H9 (cell line): Measurements from ENCODE around the gene HOXD10. TPM values are rescaled to one million over a fixed set of nuclear protein-coding genes. Genes with fewer than 3 reads are reported as not detected.
A peak's percentile ranks its signal among the peaks of the same experiment; 100 is the strongest.

ENCODE experiments used
- DNase-seq: peaks from one replicate; pipeline ENCODE4 v3.0.0-alpha.2; 2017
- H2AFZ ChIP-seq: one replicate; pipeline ENCODE4 v1.6.1; 2013; ENCODE audit warnings: mild to moderate bottlenecking, low read length, control low read depth, moderate library complexity
- H2AK5ac ChIP-seq: 2 replicates; pipeline ENCODE4 v1.6.1; 2013; ENCODE audit warnings: low read length, control low read depth, mixed read lengths; ENCODE audit not compliant: insufficient read length
- H2BK120ac ChIP-seq: one replicate; pipeline ENCODE4 v1.6.1; 2013; ENCODE audit warnings: low read depth, mild to moderate bottlenecking, low read length, control low read depth, inconsistent platforms; ENCODE audit not compliant: poor library complexity, severe bottlenecking
- H2BK12ac ChIP-seq: 2 replicates; pipeline ENCODE4 v1.6.1; 2013; ENCODE audit warnings: low read length, control low read depth, mixed read lengths, low read depth; ENCODE audit not compliant: insufficient read length
- H2BK15ac ChIP-seq: 2 replicates; pipeline ENCODE4 v1.6.1; 2013; ENCODE audit warnings: low read depth, low read length, control low read depth
- H2BK20ac ChIP-seq: one replicate; pipeline ENCODE4 v1.6.1; 2013; ENCODE audit warnings: low read depth, mild to moderate bottlenecking, low read length, control low read depth, inconsistent platforms; ENCODE audit not compliant: poor library complexity, severe bottlenecking
- H2BK5ac ChIP-seq: 2 replicates; pipeline ENCODE4 v1.6.1; 2013; ENCODE audit warnings: low read length, control low read depth, mixed read lengths; ENCODE audit not compliant: insufficient read length
- H3K14ac ChIP-seq: 2 replicates; pipeline ENCODE4 v1.6.1; 2013; ENCODE audit warnings: low read length, control low read depth; ENCODE audit not compliant: insufficient read depth
- H3K18ac ChIP-seq: 2 replicates; pipeline ENCODE4 v1.6.1; 2013; ENCODE audit warnings: low read depth, mild to moderate bottlenecking, mixed read lengths, low read length, control low read depth; ENCODE audit not compliant: insufficient read length
- H3K23ac ChIP-seq: 2 replicates; pipeline ENCODE4 v1.6.1; 2013; ENCODE audit warnings: low read length, control low read depth, mixed read lengths, low read depth; ENCODE audit not compliant: insufficient read length
- H3K23me2 ChIP-seq: 2 replicates; pipeline ENCODE4 v1.6.1; 2013; ENCODE audit warnings: low read depth, mild to moderate bottlenecking, mixed read lengths, low read length, control low read depth; ENCODE audit not compliant: insufficient read length, poor library complexity, severe bottlenecking
- H3K27ac ChIP-seq: 2 replicates; pipeline ENCODE4 v1.5.1; 2013; ENCODE audit warnings: low read length, control low read depth, mixed read lengths, low read depth; ENCODE audit not compliant: insufficient read length
- H3K27me3 ChIP-seq: 2 replicates; pipeline ENCODE4 v1.6.1; 2013; ENCODE audit warnings: low read length, control low read depth, inconsistent platforms; ENCODE audit not compliant: insufficient read depth
- H3K4ac ChIP-seq: 2 replicates; pipeline ENCODE4 v1.6.1; 2013; ENCODE audit warnings: low read depth, mild to moderate bottlenecking, control low read depth, inconsistent platforms, low read length, moderate library complexity
- H3K4me1 ChIP-seq: 2 replicates; pipeline ENCODE4 v1.6.1; 2013; ENCODE audit warnings: low read length, control low read depth, inconsistent platforms; ENCODE audit not compliant: insufficient read depth
- H3K4me2 ChIP-seq: 2 replicates; pipeline ENCODE4 v1.6.1; 2013; ENCODE audit warnings: low read length, control low read depth, mixed read lengths; ENCODE audit not compliant: insufficient read length, insufficient read depth
- H3K56ac ChIP-seq: 2 replicates; pipeline ENCODE4 v1.6.1; 2013; ENCODE audit warnings: low read depth, mild to moderate bottlenecking, mixed read lengths, low read length, control low read depth; ENCODE audit not compliant: insufficient read length
- H3K79me1 ChIP-seq: 2 replicates; pipeline ENCODE4 v1.6.1; 2013; ENCODE audit warnings: low read depth, mild to moderate bottlenecking, moderate library complexity, low read length, control low read depth, inconsistent platforms; ENCODE audit not compliant: insufficient read depth, poor library complexity, severe bottlenecking
- H3K79me2 ChIP-seq: 2 replicates; pipeline ENCODE4 v1.6.1; 2013; ENCODE audit warnings: low read length, control low read depth, inconsistent platforms; ENCODE audit not compliant: insufficient read depth
- H3K9ac ChIP-seq: 2 replicates; pipeline ENCODE4 v1.6.1; 2013; ENCODE audit warnings: low read length, control low read depth, mixed read lengths; ENCODE audit not compliant: insufficient read length; ENCODE audit errors: extremely low read depth
- H3K9me3 ChIP-seq: one replicate; pipeline ENCODE4 v1.6.1; 2013; ENCODE audit warnings: low read depth, low read length, inconsistent platforms; ENCODE audit not compliant: control insufficient read depth
- H3T11ph ChIP-seq: one replicate; pipeline ENCODE4 v1.6.1; 2013; ENCODE audit warnings: mild to moderate bottlenecking, low read length, control low read depth, inconsistent platforms
- H4K20me1 ChIP-seq: one replicate; pipeline ENCODE4 v1.6.1; 2013; ENCODE audit not compliant: control insufficient read depth, insufficient read length, insufficient read depth
- H4K5ac ChIP-seq: 2 replicates; pipeline ENCODE4 v1.6.1; 2013; ENCODE audit warnings: low read depth, mild to moderate bottlenecking, mixed read lengths, low read length, control low read depth; ENCODE audit not compliant: insufficient read length
- H4K8ac ChIP-seq: replicated peaks from 2 replicates; pipeline ENCODE4 v1.6.1; 2013; ENCODE audit warnings: low read length, control low read depth, mixed read lengths, low read depth; ENCODE audit not compliant: insufficient read length
- H4K91ac ChIP-seq: 2 replicates; pipeline ENCODE4 v1.6.1; 2013; ENCODE audit warnings: low read depth, mild to moderate bottlenecking, moderate library complexity, mixed read lengths, low read length, control low read depth; ENCODE audit not compliant: insufficient read length
- H3K27ac Mint-ChIP-seq, 3 experiments: 2 replicates in 2 of 3; 3 replicates in 1 of 3; pipeline ENCODE4 v1.8.0; 2020 to 2021; ENCODE audit warnings: mixed read lengths in 3 of 3, mild to moderate bottlenecking in 1 of 3, moderate library complexity in 1 of 3
- H3K27me3 Mint-ChIP-seq: 2 replicates; pipeline ENCODE4 v1.8.0; 2021; ENCODE audit warnings: low read depth, mild to moderate bottlenecking, moderate library complexity, mixed read lengths
- H3K36me3 Mint-ChIP-seq, 3 experiments: 2 replicates in 2 of 3; 3 replicates in 1 of 3; pipeline ENCODE4 v1.8.0; 2020 to 2021; ENCODE audit warnings: low read depth in 3 of 3, mixed read lengths in 3 of 3; ENCODE audit not compliant: insufficient read depth in 1 of 3
- H3K4me1 Mint-ChIP-seq, 2 experiments: 2 replicates each; pipeline ENCODE4 v1.8.0; 2020; ENCODE audit warnings: mixed read lengths in 2 of 2
- H3K4me3 Mint-ChIP-seq, 2 experiments: 2 replicates in 1 of 2; 3 replicates in 1 of 2; pipeline ENCODE4 v1.8.0; 2020 to 2021; ENCODE audit warnings: mild to moderate bottlenecking in 2 of 2, mixed read lengths in 2 of 2, moderate library complexity in 1 of 2
- H3K9me3 Mint-ChIP-seq, 2 experiments: 2 replicates in 1 of 2; 3 replicates in 1 of 2; pipeline ENCODE4 v1.8.0; 2020; ENCODE audit warnings: mild to moderate bottlenecking in 2 of 2, mixed read lengths in 2 of 2, moderate library complexity in 1 of 2
- WGBS: extraction: QIAGEN DNeasy Blood & Tissue Kit; methylation state at CpG from one replicate; pipeline ENCODE4 v1.1.7; 2013; ENCODE audit warnings: missing lambda C conversion rate, low lambda C conversion rate, mixed read lengths; ENCODE audit not compliant: insufficient read length; ENCODE audit errors: extremely low coverage; 5-methylcytosine and 5-hydroxymethylcytosine counted together
- total RNA-seq: library from RNA; stranded (reverse); gene quantifications from 2 replicates; pipeline ENCODE4 v1.2.1, GENCODE V29; 2021
- TF ChIP-seq, protein P1 (sequence below): fragments of 200-600 bp; sonication (generic); conservative IDR thresholded peaks from 3 replicates; pipeline ENCODE4 v1.8.0; 2021; ENCODE audit warnings: antibody characterized with exemption, mild to moderate bottlenecking

Gene HOXD10
- total RNA-seq, 1 experiment from 2014 or later: not detected

- H3K9me3 Mint-ChIP-seq: peaks cover 9 to 19% of the 10 kb centered on the region in 2 experiments
- H3K27me3 ChIP-seq: peaks cover 98% of the 10 kb centered on the region
- TF ChIP-seq, protein P1, sequence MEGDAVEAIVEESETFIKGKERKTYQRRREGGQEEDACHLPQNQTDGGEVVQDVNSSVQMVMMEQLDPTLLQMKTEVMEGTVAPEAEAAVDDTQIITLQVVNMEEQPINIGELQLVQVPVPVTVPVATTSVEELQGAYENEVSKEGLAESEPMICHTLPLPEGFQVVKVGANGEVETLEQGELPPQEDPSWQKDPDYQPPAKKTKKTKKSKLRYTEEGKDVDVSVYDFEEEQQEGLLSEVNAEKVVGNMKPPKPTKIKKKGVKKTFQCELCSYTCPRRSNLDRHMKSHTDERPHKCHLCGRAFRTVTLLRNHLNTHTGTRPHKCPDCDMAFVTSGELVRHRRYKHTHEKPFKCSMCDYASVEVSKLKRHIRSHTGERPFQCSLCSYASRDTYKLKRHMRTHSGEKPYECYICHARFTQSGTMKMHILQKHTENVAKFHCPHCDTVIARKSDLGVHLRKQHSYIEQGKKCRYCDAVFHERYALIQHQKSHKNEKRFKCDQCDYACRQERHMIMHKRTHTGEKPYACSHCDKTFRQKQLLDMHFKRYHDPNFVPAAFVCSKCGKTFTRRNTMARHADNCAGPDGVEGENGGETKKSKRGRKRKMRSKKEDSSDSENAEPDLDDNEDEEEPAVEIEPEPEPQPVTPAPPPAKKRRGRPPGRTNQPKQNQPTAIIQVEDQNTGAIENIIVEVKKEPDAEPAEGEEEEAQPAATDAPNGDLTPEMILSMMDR: no peak
- H3K9ac ChIP-seq: no peak overlapping the region
- no peak overlapping the region for H2BK15ac ChIP-seq
- no peaks in the 10 kb centered on the region for H3K9me3 ChIP-seq
- H3K18ac ChIP-seq: no peak overlapping the region
- H4K20me1 ChIP-seq: no peaks in the 10 kb centered on the region
- WGBS: no CpG with 5 or more reads among the region's 40 CpGs
- H3K4me2 ChIP-seq: no peak overlapping the region
- no peak overlapping the region for H4K5ac ChIP-seq
- H3K4me1 ChIP-seq: no peaks in the 10 kb centered on the region
- no peak overlapping the region for H3K27ac ChIP-seq
- H3K79me2 ChIP-seq: no peaks in the 10 kb centered on the region
- no peak overlapping the region for H2AK5ac ChIP-seq
- H2BK120ac ChIP-seq: no peak overlapping the region
- no peak overlapping the region for H3K56ac ChIP-seq
- H3K23me2 ChIP-seq: no peaks in the 10 kb centered on the region
- H2BK20ac ChIP-seq: no peak overlapping the region
- DNase-seq: peak; percentile 33
- H3K27me3 Mint-ChIP-seq: peaks cover 98% of the 10 kb centered on the region
- H3T11ph ChIP-seq: no peak overlapping the region
- H4K91ac ChIP-seq: no peak overlapping the region
- H3K27ac Mint-ChIP-seq: peak overlapping the region in 1 of 3 experiments; percentile 80; a peak in 1 of 7 replicates
- no peak overlapping the region for H2BK5ac ChIP-seq
- H2BK12ac ChIP-seq: no peak overlapping the region
- H4K8ac ChIP-seq: no peak overlapping the region
- peaks cover 0 to 3% (median 0%) of the 10 kb centered on the region in 3 experiments; a peak in 2 of 7 replicates for H3K36me3 Mint-ChIP-seq
- H3K79me1 ChIP-seq: no peaks in the 10 kb centered on the region
- H3K4ac ChIP-seq: no peak overlapping the region
- H3K4me1 Mint-ChIP-seq: peaks cover 0 to 20% of the 10 kb centered on the region in 2 experiments; a peak in 2 of 4 replicates
- H3K4me3 Mint-ChIP-seq: no peak overlapping the region; a peak in 1 of 5 replicates
- H2AFZ ChIP-seq: no peak overlapping the region
- H3K14ac ChIP-seq: no peak overlapping the region
- no peak overlapping the region for H3K23ac ChIP-seq
These were observed 3.9 kb upstream of the HOXD10 start for GRCh38 chr2:176112375-176113302.
